KMS-11 (cell line): ENCODE data around the gene TAGLN2.

ENCODE experiments used
- H2AFZ ChIP-seq: fragments of 200-600 bp; sonication (generic); 2 replicates; pipeline ENCODE4 v1.6.1; 2016; ENCODE audit warnings: antibody characterized with exemption, mixed run types, low read depth
- H3K27ac ChIP-seq: fragments of 200-600 bp; sonication (generic); 2 replicates; pipeline ENCODE4 v1.6.1; 2016; ENCODE audit warnings: mild to moderate bottlenecking, mixed run types
- H3K27me3 ChIP-seq: fragments of 200-600 bp; sonication (generic); 2 replicates; pipeline ENCODE4 v1.6.1; 2017; ENCODE audit warnings: mild to moderate bottlenecking, low read depth, mixed run types, moderate library complexity; ENCODE audit not compliant: insufficient read depth
- H3K36me3 ChIP-seq: fragments of 200-600 bp; sonication (generic); 2 replicates; pipeline ENCODE4 v1.6.1; 2017; ENCODE audit warnings: mild to moderate bottlenecking, mixed run types; ENCODE audit not compliant: insufficient read depth
- H3K4me1 ChIP-seq: fragments of 200-600 bp; sonication (generic); 2 replicates; pipeline ENCODE4 v1.6.1; 2016; ENCODE audit warnings: mild to moderate bottlenecking, low read depth, mixed run types; ENCODE audit not compliant: poor library complexity, severe bottlenecking
- H3K4me2 ChIP-seq: fragments of 200-600 bp; sonication (generic); 2 replicates; pipeline ENCODE4 v1.7.0; 2016; ENCODE audit warnings: mild to moderate bottlenecking, mixed run types
- H3K4me3 ChIP-seq: fragments of 200-600 bp; sonication (generic); IDR thresholded peaks from 2 replicates; pipeline ENCODE4 v1.6.1; 2017; ENCODE audit warnings: low read depth, low read length, mixed read lengths; ENCODE audit not compliant: insufficient read depth
- H3K79me2 ChIP-seq: fragments of 200-600 bp; sonication (generic); 2 replicates; pipeline ENCODE4 v1.6.1; 2016; ENCODE audit warnings: low read depth, mixed run types; ENCODE audit not compliant: insufficient read depth
- H3K9ac ChIP-seq: fragments of 200-600 bp; sonication (generic); 2 replicates; pipeline ENCODE4 v1.6.1; 2016; ENCODE audit warnings: mild to moderate bottlenecking, mixed run types
- H4K20me1 ChIP-seq: fragments of 200-600 bp; sonication (generic); 2 replicates; pipeline ENCODE4 v1.6.1; 2016; ENCODE audit warnings: mild to moderate bottlenecking, mixed run types; ENCODE audit not compliant: insufficient read depth
- CTCF ChIP-seq: fragments of 200-600 bp; sonication (generic); conservative IDR thresholded peaks from 2 replicates; pipeline ENCODE4 v1.6.1; 2017; ENCODE audit warnings: low read depth, mild to moderate bottlenecking, antibody characterized with exemption, low read length, moderate library complexity, mixed read lengths

The TAGLN2 gene

DNA sequence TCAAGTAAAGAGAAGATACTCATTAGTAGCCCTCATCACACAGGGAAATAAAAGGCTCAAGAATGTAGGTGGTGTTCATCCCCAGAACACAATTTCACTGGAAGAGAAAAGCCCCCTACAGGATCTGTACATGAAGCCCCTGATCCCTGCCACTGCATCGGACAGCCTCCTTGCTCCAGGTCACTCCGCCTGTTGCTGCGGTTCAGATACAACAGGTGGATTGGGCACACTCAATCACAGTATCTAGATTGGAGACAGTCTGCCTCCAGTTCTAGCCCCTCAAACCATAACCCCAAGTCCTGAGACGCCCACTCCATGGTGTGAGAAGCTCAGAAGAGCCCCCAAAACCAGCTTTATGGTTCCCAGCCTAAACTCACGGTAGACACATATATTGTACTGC is 27.6 kb upstream of the TAGLN2 start:
- Histone ChIP-seq H2AFZ (no peak overlapping the region), H3K9ac (no peak overlapping the region), H3K4me1 (no peaks in the 10 kb centered on the region), H3K4me3 (no peak overlapping the region), H3K27me3 (peaks cover 4% of the 10 kb centered on the region; the same call in 1 of the 2 replicates), H4K20me1 (no peaks in the 10 kb centered on the region), H3K27ac (no peak overlapping the region), H3K36me3 (no peaks in the 10 kb centered on the region), H3K4me2 (no peak overlapping the region), H3K79me2 (no peaks in the 10 kb centered on the region)
- TF ChIP-seq CTCF, result no peak

DNA sequence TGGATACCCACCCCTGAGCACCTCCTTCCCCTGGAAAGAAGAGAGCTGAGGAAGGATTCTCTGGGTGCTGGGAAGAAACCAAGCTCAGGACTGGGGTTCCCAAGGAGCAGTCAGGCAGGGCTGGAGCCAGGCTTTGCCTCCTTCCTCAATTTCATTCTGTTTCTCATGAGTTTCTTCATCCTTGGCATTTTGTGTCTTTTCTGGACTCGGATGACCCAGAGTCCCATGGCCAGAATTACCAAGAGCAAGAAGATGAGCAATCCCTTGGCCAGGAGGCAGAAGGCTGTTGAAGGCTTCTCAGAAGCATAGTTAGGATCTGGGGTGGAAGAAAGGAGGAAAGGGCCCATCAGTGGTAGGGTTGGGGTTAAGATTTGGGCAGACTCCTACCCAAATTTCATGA is 26.2 kb upstream of the TAGLN2 start:
- Histone ChIP-seq H3K79me2 (no peaks in the 10 kb centered on the region), H4K20me1 (no peaks in the 10 kb centered on the region), H3K27ac (no peak overlapping the region), H3K27me3 (peaks cover 4% of the 10 kb centered on the region; the same call in 1 of the 2 replicates), H3K4me2 (no peak overlapping the region), H3K9ac (no peak overlapping the region), H3K4me1 (no peaks in the 10 kb centered on the region), H3K4me3 (no peak overlapping the region), H2AFZ (no peak overlapping the region), H3K36me3 (no peaks in the 10 kb centered on the region)
- TF ChIP-seq CTCF, result no peak

GRCh38 chr1:159951016-159951415 is 25.7 kb upstream of the TAGLN2 start:
- no peaks in the 10 kb centered on the region for H3K36me3 ChIP-seq
- no peak overlapping the region for H3K4me2 ChIP-seq
- peaks cover 4% of the 10 kb centered on the region; the same call in 1 of the 2 replicates for H3K27me3 ChIP-seq
- no peak overlapping the region for H3K27ac ChIP-seq
- no peaks in the 10 kb centered on the region for H4K20me1 ChIP-seq
- no peak for TF ChIP-seq CTCF
- no peaks in the 10 kb centered on the region for H3K4me1 ChIP-seq
- no peak overlapping the region for H3K9ac ChIP-seq
- H2AFZ ChIP-seq, result no peak overlapping the region
- H3K4me3 ChIP-seq, result no peak overlapping the region
- no peaks in the 10 kb centered on the region for H3K79me2 ChIP-seq

GRCh38 chr1:159949981-159950381 is 24.7 kb upstream of the TAGLN2 start:
- H3K79me2 ChIP-seq, result no peaks in the 10 kb centered on the region
- no peak for TF ChIP-seq CTCF
- H3K4me3 ChIP-seq, result no peak overlapping the region
- H3K9ac ChIP-seq, result no peak overlapping the region
- H3K4me2 ChIP-seq, result no peak overlapping the region
- peaks cover 4% of the 10 kb centered on the region for H3K4me1 ChIP-seq
- peaks cover 11% of the 10 kb centered on the region; the same call in 1 of the 2 replicates for H3K27me3 ChIP-seq
- no peak overlapping the region for H2AFZ ChIP-seq
- no peaks in the 10 kb centered on the region for H4K20me1 ChIP-seq
- H3K36me3 ChIP-seq, result no peaks in the 10 kb centered on the region
- no peak overlapping the region for H3K27ac ChIP-seq
